ENCODE measurements around the gene WWOX.

GRCh38 chr16:78942625-78943245 lies 843.3 kb downstream of the WWOX start:
- TF ChIP-seq POLR2A (IDR thresholded peaks at IDR 0.05; ENCODE audit: extremely low read depth, insufficient read length) (no peak), MYC (IDR thresholded peaks at IDR 0.05; ENCODE audit: low read depth, low read length) (no peak)
- TF ChIP-seq, protein P1, sequence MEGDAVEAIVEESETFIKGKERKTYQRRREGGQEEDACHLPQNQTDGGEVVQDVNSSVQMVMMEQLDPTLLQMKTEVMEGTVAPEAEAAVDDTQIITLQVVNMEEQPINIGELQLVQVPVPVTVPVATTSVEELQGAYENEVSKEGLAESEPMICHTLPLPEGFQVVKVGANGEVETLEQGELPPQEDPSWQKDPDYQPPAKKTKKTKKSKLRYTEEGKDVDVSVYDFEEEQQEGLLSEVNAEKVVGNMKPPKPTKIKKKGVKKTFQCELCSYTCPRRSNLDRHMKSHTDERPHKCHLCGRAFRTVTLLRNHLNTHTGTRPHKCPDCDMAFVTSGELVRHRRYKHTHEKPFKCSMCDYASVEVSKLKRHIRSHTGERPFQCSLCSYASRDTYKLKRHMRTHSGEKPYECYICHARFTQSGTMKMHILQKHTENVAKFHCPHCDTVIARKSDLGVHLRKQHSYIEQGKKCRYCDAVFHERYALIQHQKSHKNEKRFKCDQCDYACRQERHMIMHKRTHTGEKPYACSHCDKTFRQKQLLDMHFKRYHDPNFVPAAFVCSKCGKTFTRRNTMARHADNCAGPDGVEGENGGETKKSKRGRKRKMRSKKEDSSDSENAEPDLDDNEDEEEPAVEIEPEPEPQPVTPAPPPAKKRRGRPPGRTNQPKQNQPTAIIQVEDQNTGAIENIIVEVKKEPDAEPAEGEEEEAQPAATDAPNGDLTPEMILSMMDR (IDR thresholded peaks at IDR 0.05; ENCODE audit: low read depth, low read length), result no peak
- TF ChIP-seq, protein P2, sequence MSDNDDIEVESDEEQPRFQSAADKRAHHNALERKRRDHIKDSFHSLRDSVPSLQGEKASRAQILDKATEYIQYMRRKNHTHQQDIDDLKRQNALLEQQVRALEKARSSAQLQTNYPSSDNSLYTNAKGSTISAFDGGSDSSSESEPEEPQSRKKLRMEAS (IDR thresholded peaks at IDR 0.05; ENCODE audit: low read depth, low read length), result no peak

All from NB4 (cell line).